Stimulated activated CD8-positive, alpha-beta memory T cell treated with anti-CD3 and anti-CD28 coated beads, Interleukin-2, amount 100 ng/mL, for 48 hours (primary cell): Measurements from ENCODE around the gene CLASP1.
"Not testable (repeated sequence)": the region's sequence is repeated elsewhere in the genome, so short reads cannot be mapped to it uniquely, and the experiment has no call there.

Source experiments
- DNase-seq, 2 donors: peaks; one replicate each; pipeline ENCODE4 v3.0.0-alpha.2; 2020; ENCODE audit warnings: low read depth in 2 of 2

Gene CLASP1

DNA sequence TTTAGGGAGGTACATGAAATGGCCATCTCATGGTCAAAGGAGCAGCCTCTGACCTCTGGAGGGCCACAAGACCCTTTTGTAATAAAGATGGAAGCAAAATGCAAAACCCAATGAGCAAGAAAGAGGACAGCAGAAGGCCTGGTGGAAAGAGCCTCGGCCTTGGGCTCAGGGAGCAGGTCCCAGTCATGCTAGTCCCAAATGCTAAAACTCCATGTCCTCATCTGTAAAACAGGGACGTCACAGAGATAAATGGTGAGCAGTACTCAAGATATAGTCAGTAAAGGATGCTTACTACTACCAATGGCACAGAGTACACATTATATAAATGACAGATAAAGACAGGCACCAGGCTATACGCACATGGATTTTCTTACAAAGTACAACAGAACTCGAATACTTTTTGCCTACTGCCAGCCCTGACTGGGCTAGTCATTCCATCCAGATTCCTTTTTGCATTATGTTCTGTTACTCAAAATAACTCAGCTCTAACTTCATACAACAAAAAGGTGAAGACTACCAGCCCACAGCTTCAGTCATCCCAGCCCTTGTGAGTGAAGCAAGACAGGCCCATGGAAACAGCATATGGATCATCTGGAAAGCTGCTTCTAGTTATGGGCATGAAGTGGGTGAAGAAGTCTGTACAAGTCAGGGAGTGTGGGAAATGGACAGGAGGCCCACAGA is 299.4 kb downstream of the CLASP1 start:
- DNase-seq: no peak

DNA sequence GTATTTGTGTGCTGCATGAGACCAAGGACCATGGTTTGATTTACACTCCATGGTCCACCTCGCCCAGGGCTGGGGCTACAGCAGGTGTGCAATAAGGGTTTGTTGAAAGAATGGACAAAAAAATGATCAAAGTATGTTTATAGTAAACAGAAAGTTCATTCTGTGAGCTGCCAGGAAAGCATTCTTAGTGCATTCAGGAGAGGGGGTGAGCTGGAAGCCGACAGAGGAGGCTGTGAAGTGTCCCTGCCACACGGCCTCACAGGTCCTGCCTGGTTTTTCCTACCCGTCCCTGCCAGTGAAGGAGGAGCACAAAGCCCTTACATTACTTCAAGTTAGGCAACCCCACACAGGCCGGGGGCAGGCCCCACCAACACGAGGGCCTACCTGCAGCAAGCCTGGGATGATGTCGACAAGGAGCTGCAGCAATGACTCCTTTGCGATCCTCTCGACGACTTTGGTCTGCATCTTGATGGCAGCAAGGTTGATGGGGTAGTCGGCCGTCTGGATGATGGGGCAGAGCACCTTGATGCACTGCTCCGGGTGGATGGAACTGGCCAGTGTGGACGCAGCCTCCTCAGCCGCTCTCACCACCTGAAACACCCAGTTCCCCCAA is 301.0 kb downstream of the CLASP1 start:
- DNase-seq: no peak

DNA sequence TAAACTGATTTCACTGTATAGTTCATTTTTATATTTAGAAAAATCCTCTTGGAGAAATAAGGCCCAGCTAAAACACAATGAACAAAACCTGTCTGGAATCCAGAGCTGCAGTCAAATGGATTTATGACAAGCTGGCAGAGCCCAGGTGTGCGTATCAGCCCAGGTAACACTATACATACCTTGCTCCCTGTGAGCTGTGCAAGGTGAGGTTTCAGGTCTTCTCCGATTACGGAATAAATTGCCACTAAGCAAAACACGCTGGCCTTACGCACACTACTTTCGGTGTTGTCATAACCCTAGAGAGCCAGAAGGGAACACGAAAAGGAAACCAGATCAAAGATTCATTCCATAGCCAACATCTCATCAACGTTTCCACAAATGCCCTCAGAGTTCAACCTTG is 302.4 kb downstream of the CLASP1 start:
- no peak for DNase-seq

DNA sequence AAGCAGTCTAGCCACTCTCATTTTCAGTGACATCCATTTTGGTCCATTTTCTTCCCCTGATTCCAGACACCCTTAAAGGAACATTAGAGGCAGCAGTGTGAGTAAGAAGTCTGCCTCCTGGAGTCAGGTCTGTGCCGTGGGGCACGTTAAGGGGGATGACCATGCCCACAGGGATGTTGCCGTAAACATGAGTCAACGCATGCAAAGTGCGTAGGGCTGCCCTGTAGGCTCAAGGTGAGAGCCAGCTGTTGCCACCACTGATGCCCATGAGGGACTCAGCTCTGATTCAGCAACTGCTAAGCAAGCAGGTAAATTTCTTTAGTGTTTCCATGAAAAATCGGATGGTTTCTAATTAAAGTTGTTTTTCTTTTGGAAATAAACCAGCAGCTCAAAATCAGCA is 302.9 kb downstream of the CLASP1 start:
- DNase-seq: no peak

DNA sequence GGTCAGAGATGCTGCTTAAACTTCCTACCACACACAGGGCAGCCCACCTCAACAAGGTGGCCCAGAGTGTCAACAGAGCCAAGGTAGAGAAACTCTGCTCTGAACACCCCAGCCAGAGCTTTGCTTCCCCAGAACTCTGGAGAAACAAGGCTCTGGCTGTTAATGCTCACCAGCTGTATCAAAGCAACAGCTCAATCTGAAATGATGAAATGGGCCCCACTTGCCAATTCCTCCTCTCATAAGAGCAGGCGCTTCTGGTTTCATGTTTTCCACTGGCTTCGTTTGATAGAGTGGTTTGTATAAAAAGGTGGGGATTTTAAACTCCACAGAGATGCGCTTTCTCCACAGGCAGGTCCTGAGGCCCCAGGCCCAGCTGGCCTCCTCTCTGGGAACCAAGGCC is 303.4 kb downstream of the CLASP1 start:
- DNase-seq: no peak

DNA sequence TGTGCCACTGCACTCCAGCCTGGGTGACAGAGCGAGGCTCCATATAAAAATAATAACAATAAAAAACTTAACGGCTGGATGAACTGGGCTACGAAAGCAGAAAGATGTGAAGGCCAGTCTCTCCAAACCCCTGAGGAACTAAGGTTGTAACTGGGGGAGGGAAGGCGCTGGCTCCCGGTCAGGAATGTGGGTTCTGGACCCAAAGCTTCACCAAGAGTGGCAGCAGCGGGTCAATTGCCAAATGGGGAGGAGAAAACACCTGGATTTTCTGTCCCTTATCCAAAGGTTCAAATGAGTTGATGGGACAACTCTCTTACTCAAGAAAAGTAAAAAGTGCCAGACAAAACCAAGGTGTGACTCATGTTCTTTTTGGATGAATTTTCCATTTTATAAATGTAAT is 304.2 kb downstream of the CLASP1 start:
- no peak for DNase-seq

DNA sequence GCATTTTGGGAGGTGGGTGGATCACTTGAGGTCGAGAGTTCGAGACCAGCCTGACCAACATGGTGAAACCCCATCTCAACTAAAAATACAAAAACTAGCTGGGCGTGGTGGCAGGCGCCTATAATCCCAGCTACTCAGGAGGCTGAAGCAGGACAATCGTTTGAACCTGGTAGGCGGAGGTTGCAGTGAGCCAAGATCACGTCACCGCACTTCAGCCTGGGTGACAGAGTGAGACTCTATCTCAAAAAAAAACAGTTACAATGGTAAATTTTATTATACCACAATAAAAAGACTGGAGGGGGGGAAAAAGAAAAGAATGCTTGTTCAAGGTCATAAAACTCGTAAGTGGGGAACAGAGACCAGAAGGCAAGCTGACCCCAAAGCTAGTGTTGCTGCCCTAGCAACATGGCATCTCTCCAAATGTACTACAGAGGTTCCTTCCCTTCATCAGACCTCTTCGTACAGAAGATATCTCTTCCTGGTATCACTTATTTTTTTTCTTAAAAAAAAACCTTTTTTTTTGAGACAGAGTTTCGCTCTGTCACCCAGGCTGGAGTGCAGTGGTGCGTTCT is 305.3 kb downstream of the CLASP1 start:
- DNase-seq: not testable (repeated sequence)

DNA sequence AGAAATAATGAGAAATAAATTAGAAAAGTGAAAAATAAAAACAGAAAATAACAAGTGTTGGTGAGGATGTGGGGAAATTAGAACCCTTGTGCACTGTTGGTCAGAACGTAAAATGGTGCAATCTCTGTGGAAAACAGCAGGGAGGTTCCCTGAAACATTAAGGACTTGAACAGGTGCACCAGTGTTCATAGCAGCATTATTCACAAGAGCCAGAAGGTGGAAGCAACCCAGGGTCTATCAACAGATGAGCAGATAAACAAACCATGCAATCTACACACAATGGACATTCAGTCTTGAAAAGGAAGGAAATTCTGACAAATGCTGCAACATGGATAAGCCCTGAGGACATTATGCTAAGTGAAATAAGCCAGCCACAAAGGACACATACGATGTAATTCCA is 306.1 kb downstream of the CLASP1 start:
- DNase-seq: no peak

DNA sequence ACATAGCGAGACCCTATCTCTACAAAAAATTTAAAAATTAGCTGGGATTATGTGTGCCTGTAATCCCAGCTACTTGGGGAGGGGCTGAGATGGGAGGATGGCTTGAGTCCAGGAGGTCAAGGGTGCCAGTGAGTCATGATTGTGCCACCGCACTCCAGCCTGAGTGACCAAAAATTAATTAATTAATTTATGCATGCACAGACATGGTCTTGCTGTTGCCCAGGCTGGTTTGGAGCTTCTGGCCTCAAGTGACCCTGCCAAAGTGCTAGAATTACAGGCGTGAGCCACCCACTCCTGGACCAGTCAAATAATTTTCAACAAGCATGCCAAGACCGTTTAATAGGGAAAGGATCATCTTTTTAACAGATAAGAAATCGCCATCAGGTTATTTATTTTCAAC is 306.5 kb downstream of the CLASP1 start:
- no peak for DNase-seq

DNA sequence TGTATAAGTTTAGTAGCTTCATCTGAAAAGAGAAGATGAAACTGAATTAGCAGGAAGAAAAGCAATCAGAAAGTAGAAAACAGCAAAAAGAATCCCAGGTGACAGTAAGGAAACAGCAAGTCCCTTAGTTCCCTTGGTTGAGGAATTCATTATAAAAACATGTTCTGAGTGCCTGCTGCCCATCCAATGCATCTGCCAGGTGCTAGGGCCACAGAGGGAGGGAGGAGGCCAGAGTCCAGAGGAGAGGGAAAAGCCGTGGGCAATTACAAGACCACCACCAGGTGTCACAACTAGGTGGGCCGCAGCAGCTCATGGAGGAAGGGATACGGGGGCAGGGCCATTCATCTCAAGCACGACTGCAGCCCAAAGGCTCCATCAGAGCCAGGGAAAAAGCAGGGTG is 308.3 kb downstream of the CLASP1 start:
- DNase-seq: no peak

DNA sequence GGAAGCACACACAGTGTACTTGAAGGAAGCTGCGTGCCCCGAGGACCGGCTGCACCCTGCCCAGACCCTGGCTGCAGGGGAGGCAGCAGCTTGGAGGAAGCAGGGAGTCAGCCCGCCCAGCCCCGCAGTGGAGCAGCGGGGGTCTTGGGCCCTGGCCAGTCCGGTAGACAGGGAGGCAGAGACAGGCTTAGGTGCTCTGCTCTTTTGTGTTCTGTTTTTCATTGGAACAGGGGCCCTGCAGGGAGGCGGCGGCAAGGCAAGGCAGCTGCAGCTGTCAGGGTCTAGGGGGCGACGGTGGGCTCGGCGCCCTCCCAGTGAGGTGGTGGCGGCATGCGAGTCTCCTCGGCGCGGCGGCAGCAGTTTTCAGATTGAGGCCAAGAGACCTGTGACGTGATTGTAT is 311.0 kb downstream of the CLASP1 start:
- DNase-seq: no peak

DNA sequence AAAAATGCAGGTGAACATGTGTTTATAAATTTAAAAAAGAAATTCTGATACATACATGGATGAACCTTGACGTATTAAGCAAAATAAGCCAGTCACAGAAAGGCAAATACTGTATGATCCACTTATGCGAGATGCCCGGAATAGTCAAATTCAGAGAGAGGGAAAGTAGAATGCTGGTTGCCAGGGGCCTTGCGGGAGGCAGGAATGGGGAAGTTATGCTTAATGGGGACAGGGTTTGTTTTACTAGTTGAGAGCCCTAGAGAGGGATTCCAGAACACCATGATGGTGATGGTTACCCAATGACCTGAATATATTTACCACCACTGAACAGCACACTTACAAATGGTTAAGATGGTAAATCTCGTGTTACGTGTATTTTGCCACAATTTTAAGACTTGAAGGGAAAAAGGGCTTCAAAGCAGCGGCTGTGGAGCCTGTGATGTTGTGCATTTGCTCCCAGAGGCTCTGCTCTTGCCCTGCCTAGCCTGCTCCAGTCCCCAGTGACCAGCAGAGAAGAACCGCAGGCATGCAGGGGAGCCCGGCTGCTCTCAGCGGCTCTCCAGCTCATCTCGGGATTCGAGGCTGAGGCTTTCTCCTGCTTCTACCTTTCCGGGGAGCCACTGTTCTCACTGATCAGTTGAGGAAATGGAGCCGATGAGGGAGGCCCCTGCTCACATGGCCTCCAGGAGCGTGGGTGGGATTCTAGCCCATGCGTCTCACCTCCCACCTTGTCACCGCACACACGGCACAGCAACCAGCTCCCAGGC is 312.6 kb downstream of the CLASP1 start:
- no peak for DNase-seq

DNA sequence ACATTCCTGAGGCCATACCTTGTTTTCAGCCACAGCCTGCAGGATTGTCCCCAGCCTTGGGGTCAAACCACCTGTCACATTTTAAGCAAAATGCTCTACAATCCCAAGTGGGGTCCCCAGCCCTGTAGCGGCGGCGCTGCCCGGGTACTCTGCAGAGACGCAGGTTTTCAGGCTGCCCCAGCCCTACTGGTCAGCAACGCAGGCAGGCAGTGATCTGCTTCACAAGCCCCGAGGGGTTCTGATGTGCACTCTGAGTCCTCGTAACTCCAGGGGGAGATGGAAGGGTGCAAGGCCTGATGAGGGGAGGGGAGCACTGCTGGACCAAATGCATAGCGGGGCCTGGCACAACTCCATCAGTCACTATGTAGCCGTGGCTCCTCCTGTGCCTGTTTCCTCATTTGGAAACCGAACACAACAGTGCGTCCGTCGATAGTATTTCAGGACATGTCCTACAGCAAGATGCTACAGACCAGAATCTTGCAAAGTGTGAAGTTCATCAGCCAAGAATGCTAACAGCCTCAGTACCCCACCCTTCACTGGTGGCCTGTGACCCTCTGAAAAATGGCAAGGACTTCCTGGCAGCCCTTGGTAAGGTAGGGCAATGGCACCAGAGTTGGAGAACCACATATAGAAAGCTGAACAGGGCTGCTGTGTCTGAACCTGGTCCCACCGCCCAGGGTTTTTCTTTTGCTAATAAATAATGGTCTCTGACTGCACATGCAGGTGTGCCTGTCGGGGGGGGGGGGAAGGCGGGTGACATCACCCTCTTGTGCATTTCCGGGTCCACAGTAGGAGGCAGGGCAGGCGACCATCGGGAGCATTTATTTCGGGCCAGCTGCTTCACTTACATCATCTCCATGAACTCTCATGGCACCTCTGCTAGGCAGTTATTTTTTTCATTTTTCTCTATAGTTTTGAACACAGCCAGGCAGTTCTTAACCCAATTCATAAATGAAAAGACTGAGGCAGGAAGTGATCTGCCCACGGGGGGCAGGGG is 313.7 kb downstream of the CLASP1 start:
- no peak for DNase-seq

DNA sequence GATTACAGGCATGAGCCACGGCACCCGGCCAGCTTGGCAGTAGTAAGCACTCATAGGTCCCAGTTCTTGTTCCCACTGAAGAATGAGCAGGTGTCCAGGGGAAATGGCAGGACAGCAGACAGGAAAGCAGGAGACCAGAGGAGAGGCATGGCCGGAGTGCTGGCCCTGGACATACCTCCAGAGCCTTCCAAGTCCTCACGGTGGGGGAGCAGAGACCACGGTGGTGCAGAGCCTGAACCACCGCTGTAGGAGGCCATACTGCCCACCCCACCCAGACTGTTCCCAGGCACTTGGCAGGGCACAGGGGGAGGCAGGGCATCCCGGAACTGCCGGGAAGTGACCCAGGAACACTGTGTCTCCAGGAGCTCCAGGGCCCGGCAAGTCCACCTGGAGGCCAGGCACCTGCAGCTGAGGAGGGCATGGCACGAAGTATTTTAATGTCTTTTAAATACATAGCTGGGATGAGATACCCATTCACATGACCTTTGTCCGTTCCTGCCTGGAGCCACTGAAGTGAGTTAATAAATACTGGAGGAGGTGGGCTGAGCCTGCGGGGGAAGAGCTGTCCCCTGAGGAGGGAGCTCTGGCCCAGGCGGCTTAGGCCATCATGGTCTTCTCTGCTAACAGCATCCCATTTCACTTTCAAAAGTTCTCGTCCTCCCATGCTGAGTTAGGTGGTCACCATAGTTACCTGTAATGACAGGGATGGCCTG is 314.5 kb downstream of the CLASP1 start:
- DNase-seq: no peak

DNA sequence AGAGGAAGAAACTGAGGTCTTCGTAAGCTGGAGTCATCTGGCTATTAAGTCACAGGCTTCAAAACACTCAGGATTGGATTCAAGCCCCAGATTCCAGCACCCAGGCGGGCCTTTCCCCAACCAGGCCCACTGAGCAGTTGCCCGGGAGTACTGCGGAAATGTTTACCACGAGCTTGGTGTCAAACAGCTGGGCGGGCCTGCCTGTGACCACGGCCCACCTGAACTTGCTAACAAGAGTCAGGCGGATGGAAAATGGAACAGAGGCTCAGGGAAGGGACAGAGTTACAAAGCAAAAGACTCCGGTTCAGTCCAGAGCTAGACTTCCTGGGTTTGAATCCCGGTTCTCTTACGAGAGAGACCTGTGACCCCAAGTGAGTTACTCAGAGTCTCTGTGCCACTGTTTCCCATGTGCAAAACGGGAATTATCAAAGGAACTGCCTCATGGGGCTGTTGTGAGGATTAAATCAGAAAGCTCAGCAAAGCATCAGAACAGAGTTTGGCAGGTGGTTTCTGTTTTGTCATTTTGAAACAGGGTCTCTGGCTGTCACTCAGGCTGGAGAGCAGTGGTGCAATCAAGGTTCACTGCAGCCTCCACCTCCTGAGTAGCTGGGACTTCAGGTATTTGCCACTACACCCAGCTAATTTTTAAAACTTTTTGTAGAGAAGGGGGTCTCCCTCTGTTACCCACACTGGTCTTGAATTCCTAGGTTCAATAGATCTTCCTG is 315.3 kb downstream of the CLASP1 start:
- no peak for DNase-seq

DNA sequence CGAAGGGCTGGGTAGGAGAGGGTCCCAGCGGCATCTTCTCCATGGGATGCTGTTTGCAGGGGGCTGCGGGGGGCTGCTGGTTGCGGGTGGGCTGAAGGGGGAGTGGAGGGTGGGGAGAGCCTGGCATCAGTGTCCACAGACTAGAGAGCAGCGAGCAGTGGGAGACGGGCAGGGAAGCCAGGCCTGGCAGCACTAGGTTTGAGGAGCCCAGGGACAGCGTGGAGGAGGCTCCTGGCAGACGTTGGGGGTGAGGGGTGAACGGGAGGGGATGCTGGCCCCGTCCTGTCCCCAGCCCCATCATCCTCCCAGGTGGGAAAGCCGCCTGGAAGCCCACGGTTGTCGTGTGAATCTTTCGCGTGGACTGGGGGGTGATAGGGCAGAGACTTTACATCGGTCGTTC is 316.0 kb downstream of the CLASP1 start:
- no peak for DNase-seq

DNA sequence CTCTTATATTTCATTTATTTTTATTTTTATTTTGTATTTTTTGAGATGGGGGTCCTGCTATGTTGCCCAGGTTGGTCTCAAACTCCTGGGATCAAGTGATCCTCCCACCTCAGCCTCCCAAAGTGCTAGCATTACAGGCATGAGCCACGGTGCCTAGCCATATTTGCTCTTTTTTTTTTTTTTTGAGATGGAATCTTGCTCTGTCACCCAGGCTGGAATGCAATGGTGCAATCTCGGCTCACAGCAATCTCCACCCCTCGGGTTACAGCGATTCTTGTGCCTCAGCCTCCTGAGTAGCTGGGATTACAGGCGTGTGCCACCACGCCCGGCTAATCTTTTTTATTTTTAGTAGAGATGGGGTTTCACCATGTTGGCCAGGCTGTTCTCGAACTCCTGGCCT is 317.9 kb downstream of the CLASP1 start:
- not testable (repeated sequence) for DNase-seq

DNA sequence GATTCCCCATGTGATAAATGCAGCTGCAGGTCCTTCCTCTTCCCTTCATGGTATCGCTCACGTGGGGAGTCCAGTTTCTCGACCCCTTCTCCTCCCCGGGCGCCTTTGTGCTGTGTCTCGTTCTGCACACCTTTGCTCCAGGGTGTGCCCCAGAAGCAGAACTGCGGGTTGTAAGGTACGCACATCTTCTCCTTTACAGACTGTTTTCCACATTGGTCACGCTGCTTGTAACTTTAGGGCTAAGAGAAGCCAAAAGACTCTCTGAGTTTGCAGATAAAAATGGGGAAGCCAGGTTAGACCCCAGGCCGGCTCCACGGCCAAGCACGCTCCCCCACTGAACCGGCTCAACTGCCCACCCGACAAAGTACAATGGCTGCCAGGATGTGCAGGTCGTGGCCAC is 318.3 kb downstream of the CLASP1 start:
- no peak for DNase-seq

DNA sequence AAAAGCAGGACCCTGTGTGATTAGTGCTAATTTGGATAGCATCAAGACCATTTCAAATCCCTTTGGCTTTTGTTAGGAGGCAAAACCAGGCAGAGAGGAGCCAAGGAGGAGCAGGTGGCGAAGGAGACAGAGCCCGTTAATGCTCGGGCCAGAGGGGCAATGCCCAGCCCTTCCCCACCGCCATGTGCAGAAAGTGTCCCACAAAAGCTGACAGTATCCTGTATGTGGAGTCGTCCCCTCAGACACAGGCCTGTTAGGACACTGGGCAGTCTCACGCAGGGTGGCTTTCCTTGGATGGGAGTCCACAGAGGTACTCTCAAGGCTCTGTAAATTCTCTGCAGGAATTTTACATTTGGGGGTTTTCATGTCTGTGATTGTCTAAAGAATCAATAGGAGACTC is 319.5 kb downstream of the CLASP1 start:
- DNase-seq: no peak

DNA sequence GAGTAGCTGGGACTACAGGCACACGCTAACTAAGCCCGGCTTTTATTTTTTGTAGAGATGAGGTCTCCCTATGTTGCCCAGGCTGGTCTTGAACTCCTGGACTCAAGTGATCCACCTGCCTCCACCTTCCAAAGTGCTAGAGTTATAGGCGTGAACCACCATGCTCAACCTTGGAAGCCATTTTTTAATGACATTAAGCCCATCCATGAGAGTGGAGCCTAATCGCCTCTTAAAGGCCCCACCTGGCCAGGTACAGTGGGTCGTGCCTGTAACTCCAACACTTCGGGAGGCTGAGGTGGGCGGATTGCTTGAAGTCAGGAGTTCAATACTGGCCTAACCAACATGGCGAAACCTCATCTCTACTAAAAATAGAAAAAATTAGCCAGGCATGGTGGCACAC is 322.6 kb downstream of the CLASP1 start:
- DNase-seq: no peak
